ENCODE data around the gene MDFIC. TPM values are rescaled to one million over a fixed set of nuclear protein-coding genes. Genes with fewer than 3 reads are reported as not detected.

MDFIC gene
- total RNA-seq, 1 donor from 2014 or later = 5.4 TPM

GRCh38 chr7:114949231-114949630, 27.3 kb downstream of the MDFIC start:
- peaks cover 2% of the 10 kb centered on the region for H3K4me1 Mint-ChIP-seq (ENCODE audit: low read depth)
- no peaks in the 10 kb centered on the region for H3K36me3 Mint-ChIP-seq (ENCODE audit: insufficient read depth)
- H3K9me3 Mint-ChIP-seq (ENCODE audit: low read depth) = no peaks in the 10 kb centered on the region
- TF ChIP-seq, protein P1, sequence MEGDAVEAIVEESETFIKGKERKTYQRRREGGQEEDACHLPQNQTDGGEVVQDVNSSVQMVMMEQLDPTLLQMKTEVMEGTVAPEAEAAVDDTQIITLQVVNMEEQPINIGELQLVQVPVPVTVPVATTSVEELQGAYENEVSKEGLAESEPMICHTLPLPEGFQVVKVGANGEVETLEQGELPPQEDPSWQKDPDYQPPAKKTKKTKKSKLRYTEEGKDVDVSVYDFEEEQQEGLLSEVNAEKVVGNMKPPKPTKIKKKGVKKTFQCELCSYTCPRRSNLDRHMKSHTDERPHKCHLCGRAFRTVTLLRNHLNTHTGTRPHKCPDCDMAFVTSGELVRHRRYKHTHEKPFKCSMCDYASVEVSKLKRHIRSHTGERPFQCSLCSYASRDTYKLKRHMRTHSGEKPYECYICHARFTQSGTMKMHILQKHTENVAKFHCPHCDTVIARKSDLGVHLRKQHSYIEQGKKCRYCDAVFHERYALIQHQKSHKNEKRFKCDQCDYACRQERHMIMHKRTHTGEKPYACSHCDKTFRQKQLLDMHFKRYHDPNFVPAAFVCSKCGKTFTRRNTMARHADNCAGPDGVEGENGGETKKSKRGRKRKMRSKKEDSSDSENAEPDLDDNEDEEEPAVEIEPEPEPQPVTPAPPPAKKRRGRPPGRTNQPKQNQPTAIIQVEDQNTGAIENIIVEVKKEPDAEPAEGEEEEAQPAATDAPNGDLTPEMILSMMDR (IDR thresholded peaks at IDR 0.05; ENCODE audit: unreplicated experiment) = no peak
- H3K4me3 Mint-ChIP-seq (ENCODE audit: low read depth) = no peak overlapping the region
- no peak for DNase-seq (ENCODE audit: low spot score, unreplicated experiment)
- no peaks in the 10 kb centered on the region for H3K27me3 Mint-ChIP-seq
- H3K27ac Mint-ChIP-seq = no peak overlapping the region

GRCh38 chr7:114952296-114952695, 30.4 kb downstream of the MDFIC start:
- H3K27ac Mint-ChIP-seq = no peak overlapping the region
- H3K27me3 Mint-ChIP-seq = no peaks in the 10 kb centered on the region
- no peaks in the 10 kb centered on the region for H3K4me1 Mint-ChIP-seq (ENCODE audit: low read depth)
- H3K4me3 Mint-ChIP-seq (ENCODE audit: low read depth) = no peak overlapping the region
- no peaks in the 10 kb centered on the region for H3K36me3 Mint-ChIP-seq (ENCODE audit: insufficient read depth)
- no peak for DNase-seq (ENCODE audit: low spot score, unreplicated experiment)
- TF ChIP-seq, protein P1 (IDR thresholded peaks at IDR 0.05; ENCODE audit: unreplicated experiment) = no peak
- H3K9me3 Mint-ChIP-seq (ENCODE audit: low read depth) = no peaks in the 10 kb centered on the region

DNA sequence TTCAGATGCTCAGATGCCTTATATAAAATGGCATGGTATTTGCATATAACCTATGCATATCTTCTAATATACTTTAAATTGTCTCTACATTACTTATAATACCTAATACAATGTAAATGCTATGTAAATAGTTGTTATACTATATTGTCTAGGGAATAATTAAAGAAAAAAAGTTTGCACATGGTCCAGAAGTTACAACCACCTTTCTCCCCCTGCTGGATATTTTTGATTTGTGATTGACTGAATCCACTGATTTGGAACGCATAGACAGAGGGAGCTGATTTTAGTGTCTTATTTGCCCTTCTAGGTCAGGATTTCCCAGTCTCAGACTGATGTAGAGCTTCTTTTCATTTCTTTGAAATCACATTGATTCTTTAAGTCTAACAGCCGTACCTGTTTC, 31.8 kb downstream of the MDFIC start:
- Mint-ChIP-seq H3K4me3 (ENCODE audit: low read depth) (no peak overlapping the region), H3K9me3 (ENCODE audit: low read depth) (no peaks in the 10 kb centered on the region), H3K27me3 (no peaks in the 10 kb centered on the region), H3K4me1 (ENCODE audit: low read depth) (no peaks in the 10 kb centered on the region), H3K27ac (no peak overlapping the region), H3K36me3 (ENCODE audit: insufficient read depth) (no peaks in the 10 kb centered on the region)
- TF ChIP-seq, protein P1 (IDR thresholded peaks at IDR 0.05; ENCODE audit: unreplicated experiment) = no peak
- DNase-seq (ENCODE audit: low spot score, unreplicated experiment) = no peak

- no peaks in the 10 kb centered on the region for H3K9me3 Mint-ChIP-seq (ENCODE audit: low read depth)
- no peak for DNase-seq (ENCODE audit: low spot score, unreplicated experiment)
- TF ChIP-seq, protein P1 (IDR thresholded peaks at IDR 0.05; ENCODE audit: unreplicated experiment) = no peak
- H3K27me3 Mint-ChIP-seq = no peaks in the 10 kb centered on the region
- H3K36me3 Mint-ChIP-seq (ENCODE audit: insufficient read depth) = no peaks in the 10 kb centered on the region
- H3K27ac Mint-ChIP-seq = no peak overlapping the region
- no peak overlapping the region for H3K4me3 Mint-ChIP-seq (ENCODE audit: low read depth)
- peaks cover 1% of the 10 kb centered on the region for H3K4me1 Mint-ChIP-seq (ENCODE audit: low read depth)
These were observed 34.8 kb downstream of the MDFIC start for GRCh38 chr7:114956702-114957101.

DNA sequence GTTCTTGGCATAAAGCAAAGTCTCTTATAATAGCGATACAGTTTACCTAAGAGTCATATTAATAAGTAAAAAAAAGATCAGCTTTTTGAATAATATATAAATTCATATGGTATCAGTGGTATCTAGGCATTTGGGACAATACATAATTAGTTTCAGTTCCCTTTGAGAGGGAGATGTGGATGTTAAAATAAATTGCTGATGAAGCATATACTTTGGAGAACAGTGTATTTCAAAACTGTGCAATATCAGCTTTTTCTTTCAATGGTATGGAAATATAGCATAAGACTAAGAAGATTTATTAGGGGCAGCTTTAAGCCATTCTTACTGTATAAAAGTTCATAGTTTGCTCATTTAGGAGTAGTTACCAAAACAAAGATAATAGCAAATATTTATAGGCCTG, 35.5 kb downstream of the MDFIC start:
- Mint-ChIP-seq H3K27ac (no peak overlapping the region), H3K36me3 (ENCODE audit: insufficient read depth) (no peaks in the 10 kb centered on the region), H3K27me3 (no peaks in the 10 kb centered on the region), H3K9me3 (ENCODE audit: low read depth) (no peaks in the 10 kb centered on the region), H3K4me3 (ENCODE audit: low read depth) (no peak overlapping the region), H3K4me1 (ENCODE audit: low read depth) (peaks cover 3% of the 10 kb centered on the region)
- no peak for DNase-seq (ENCODE audit: low spot score, unreplicated experiment)
- TF ChIP-seq, protein P1 (IDR thresholded peaks at IDR 0.05; ENCODE audit: unreplicated experiment) = no peak
